ENCODE results near the gene RPP25.
A peak's percentile ranks its signal among the peaks of the same experiment; 100 is the strongest.

The RPP25 gene

GRCh38 chr15:74956648-74957475 lies at the start of gene RPP25:
TSS of gene RPP25 (minus strand) at chr15:74956772. CDS start at chr15:74956583, 189 bp downstream.
- Mint-ChIP-seq H3K4me3 (peak within 1 kb of the TSS; percentile 73 to 80), H3K27ac (no peak within 1 kb of the TSS), H3K4me1 (peaks cover 70% of the 10 kb centered on the region), H3K9me3 (no peaks in the 10 kb centered on the region), H3K27me3 (peaks cover 49% of the 10 kb centered on the region)
- DNase-seq (peak; percentile 69 to 78), ATAC-seq (peak; percentile 88)

GRCh38 chr15:75002398-75002797 lies 45.8 kb upstream of the RPP25 start:
- Mint-ChIP-seq H3K9me3 (no peaks in the 10 kb centered on the region), H3K27me3 (peaks cover 30% of the 10 kb centered on the region), H3K4me3 (no peak overlapping the region), H3K4me1 (no peaks in the 10 kb centered on the region), H3K27ac (no peak overlapping the region)
- DNase-seq (no peak), ATAC-seq (no peak)

GRCh38 chr15:75001310-75001709 lies 44.7 kb upstream of the RPP25 start:
- Mint-ChIP-seq H3K27me3 (peaks cover 41% of the 10 kb centered on the region), H3K9me3 (no peaks in the 10 kb centered on the region), H3K27ac (no peak overlapping the region), H3K4me1 (peaks cover 4% of the 10 kb centered on the region), H3K4me3 (no peak overlapping the region)
- DNase-seq (no peak), ATAC-seq (no peak)

- Mint-ChIP-seq H3K27ac (no peak overlapping the region), H3K27me3 (peaks cover 59% of the 10 kb centered on the region), H3K4me3 (no peak overlapping the region), H3K9me3 (no peaks in the 10 kb centered on the region), H3K4me1 (peaks cover 13% of the 10 kb centered on the region)
- ATAC-seq = no peak
- DNase-seq = no peak
Measured at GRCh38 chr15:74997543-74997942, 41.0 kb upstream of the RPP25 start.

- Mint-ChIP-seq H3K9me3 (no peaks in the 10 kb centered on the region), H3K4me3 (no peak overlapping the region), H3K4me1 (peaks cover 13% of the 10 kb centered on the region), H3K27ac (no peak overlapping the region), H3K27me3 (peaks cover 59% of the 10 kb centered on the region)
- DNase-seq = no peak
- ATAC-seq = no peak
Measured at GRCh38 chr15:74997141-74997540, 40.6 kb upstream of the RPP25 start.

- DNase-seq (no peak), ATAC-seq (no peak)
- H3K4me3 Mint-ChIP-seq = peak overlapping the region; percentile 70 to 81
- peak overlapping the region in 1 of 2 donors; percentile 9 for H3K27ac Mint-ChIP-seq
- peaks cover 62% of the 10 kb centered on the region for H3K27me3 Mint-ChIP-seq
- H3K4me1 Mint-ChIP-seq = peaks cover 13% of the 10 kb centered on the region
- no peaks in the 10 kb centered on the region for H3K9me3 Mint-ChIP-seq
Measured at GRCh38 chr15:74995779-74996765, 39.5 kb upstream of the RPP25 start.

GRCh38 chr15:74995182-74995778 lies 38.7 kb upstream of the RPP25 start, which contains the start of gene SCAMP5:
TSS of gene SCAMP5 (plus strand) at chr15:74995563. CDS start at chr15:75011840, 16,277 bp downstream.
- peak; percentile 91 to 92 for DNase-seq
- Mint-ChIP-seq H3K4me1 (peaks cover 18% of the 10 kb centered on the region), H3K9me3 (no peaks in the 10 kb centered on the region), H3K4me3 (peak within 1 kb of the TSS; percentile 70 to 81), H3K27ac (peak within 1 kb of the TSS in 1 of 2 donors; percentile 9), H3K27me3 (peaks cover 62% of the 10 kb centered on the region)
- peak; percentile 97 for ATAC-seq

GRCh38 chr15:74994685-74995084 lies 38.1 kb upstream of the RPP25 start:
- no peak overlapping the region for H3K27ac Mint-ChIP-seq
- ATAC-seq (no peak), DNase-seq (no peak)
- H3K9me3 Mint-ChIP-seq = no peaks in the 10 kb centered on the region
- H3K27me3 Mint-ChIP-seq = peaks cover 63% of the 10 kb centered on the region
- peak overlapping the region; percentile 70 to 81 for H3K4me3 Mint-ChIP-seq
- peaks cover 19% of the 10 kb centered on the region for H3K4me1 Mint-ChIP-seq

- no peak for DNase-seq
- Mint-ChIP-seq H3K27me3 (peaks cover 64% of the 10 kb centered on the region), H3K4me3 (no peak overlapping the region), H3K27ac (no peak overlapping the region), H3K9me3 (no peaks in the 10 kb centered on the region), H3K4me1 (peaks cover 19% of the 10 kb centered on the region)
- ATAC-seq = no peak
Measured at GRCh38 chr15:74994236-74994635, 37.7 kb upstream of the RPP25 start.

GRCh38 chr15:74992619-74993018 lies 36.0 kb upstream of the RPP25 start:
- Mint-ChIP-seq H3K4me3 (no peak overlapping the region), H3K27me3 (peaks cover 50% of the 10 kb centered on the region), H3K27ac (no peak overlapping the region), H3K4me1 (peaks cover 19% of the 10 kb centered on the region), H3K9me3 (no peaks in the 10 kb centered on the region)
- ATAC-seq (no peak), DNase-seq (no peak)

GRCh38 chr15:74989527-74989926 lies 33.0 kb upstream of the RPP25 start:
- Mint-ChIP-seq H3K4me1 (peaks cover 10% of the 10 kb centered on the region), H3K27ac (no peak overlapping the region), H3K27me3 (peaks cover 49% of the 10 kb centered on the region), H3K4me3 (no peak overlapping the region), H3K9me3 (no peaks in the 10 kb centered on the region)
- ATAC-seq = no peak
- no peak for DNase-seq

GRCh38 chr15:74988007-74988800 lies 31.6 kb upstream of the RPP25 start:
- ATAC-seq (peak; percentile 77), DNase-seq (peak; percentile 41 to 58)
- H3K9me3 Mint-ChIP-seq = no peaks in the 10 kb centered on the region
- H3K4me1 Mint-ChIP-seq = peaks cover 22% of the 10 kb centered on the region
- H3K27ac Mint-ChIP-seq = no peak overlapping the region
- H3K4me3 Mint-ChIP-seq = no peak overlapping the region
- H3K27me3 Mint-ChIP-seq = peaks cover 42% of the 10 kb centered on the region

- DNase-seq (peak; percentile 67 to 78), ATAC-seq (peak; percentile 97)
- no peaks in the 10 kb centered on the region for H3K9me3 Mint-ChIP-seq
- peaks cover 42% of the 10 kb centered on the region for H3K27me3 Mint-ChIP-seq
- peaks cover 16% of the 10 kb centered on the region for H3K4me1 Mint-ChIP-seq
- H3K27ac Mint-ChIP-seq = peak overlapping the region; percentile 11 to 14
- peak overlapping the region; percentile 21 to 23 for H3K4me3 Mint-ChIP-seq
Measured at GRCh38 chr15:74983725-74984231, 27.2 kb upstream of the RPP25 start.

GRCh38 chr15:74982183-74982582 lies 25.6 kb upstream of the RPP25 start:
- H3K4me3 Mint-ChIP-seq = no peak overlapping the region
- no peak overlapping the region for H3K27ac Mint-ChIP-seq
- peaks cover 28% of the 10 kb centered on the region for H3K4me1 Mint-ChIP-seq
- ATAC-seq (no peak), DNase-seq (no peak)
- H3K9me3 Mint-ChIP-seq = no peaks in the 10 kb centered on the region
- peaks cover 38% of the 10 kb centered on the region for H3K27me3 Mint-ChIP-seq

Data from stimulated activated naive CD8-positive, alpha-beta T cell treated with anti-CD3 and anti-CD28 coated beads, Interleukin-15, amount 100 ng/mL, for 72 hours (primary cell).